GM23248 (cell line): ENCODE measurements around the gene TAOK3.

Experiments used
- EZH2 ChIP-seq: fragments of 200-600 bp; sonication (generic); IDR thresholded peaks from 2 replicates; pipeline ENCODE4 v1.6.1; 2018; ENCODE audit warnings: antibody characterized with exemption, mild to moderate bottlenecking; ENCODE audit not compliant: insufficient read depth, poor library complexity, severe bottlenecking
- EZH2phosphoT487 ChIP-seq: fragments of 200-600 bp; sonication (generic); IDR thresholded peaks from 2 replicates; pipeline ENCODE4 v1.6.1; 2018; ENCODE audit warnings: antibody characterized with exemption, moderate library complexity, mild to moderate bottlenecking, low read depth; ENCODE audit not compliant: insufficient read depth

DNA sequence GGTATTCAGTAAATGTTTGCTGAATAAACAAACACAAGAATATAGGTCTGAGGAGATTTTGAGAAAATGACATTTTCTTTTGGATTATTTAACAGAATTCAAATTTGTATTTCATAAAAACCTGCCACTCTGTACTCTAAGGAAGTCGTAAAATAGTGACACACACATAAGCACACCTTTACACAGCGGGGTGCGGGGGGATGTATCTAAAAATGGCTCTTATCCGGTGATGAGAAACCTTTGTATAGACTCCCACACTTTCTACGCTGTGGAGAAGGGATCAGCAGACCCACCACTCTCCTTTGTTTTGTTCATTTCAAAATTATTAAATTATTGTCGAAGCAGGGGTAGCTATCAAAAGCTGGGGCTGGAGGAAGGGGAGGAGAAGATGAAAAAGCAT is 178.7 kb downstream of the TAOK3 start:
- no peak for TF ChIP-seq EZH2
- no peak for TF ChIP-seq EZH2phosphoT487
